Fibroblast of lung (primary cell): ENCODE data around the gene GRIN2A. TPM values are rescaled to one million over a fixed set of nuclear protein-coding genes. Genes with fewer than 3 reads are reported as not detected.

Source experiments
- DNase-seq, 2 donors: peaks; one replicate each; pipeline versions ENCODE4 v3.0.0 to v3.0.0-alpha.2; 2010; ENCODE audit warnings: low read depth in 2 of 2
- H2AFZ ChIP-seq: 2 replicates; pipeline ENCODE4 v1.5.1; 2012; ENCODE audit warnings: low read length, control low read depth, inconsistent platforms
- H3K27ac ChIP-seq: 2 replicates; pipeline ENCODE4 v1.5.1; 2011; ENCODE audit warnings: low read length, control low read depth; ENCODE audit not compliant: insufficient read depth
- H3K27me3 ChIP-seq: 2 replicates; pipeline ENCODE4 v1.5.1; 2011; ENCODE audit warnings: mild to moderate bottlenecking, low read length; ENCODE audit not compliant: control insufficient read depth, insufficient read depth
- H3K36me3 ChIP-seq: 2 replicates; pipeline ENCODE4 v1.5.1; 2011; ENCODE audit warnings: low read length; ENCODE audit not compliant: control insufficient read depth, insufficient read depth
- H3K4me1 ChIP-seq: 2 replicates; pipeline ENCODE4 v1.5.1; 2011; ENCODE audit warnings: low read length; ENCODE audit not compliant: control insufficient read depth, insufficient read depth; ENCODE audit errors: extremely low read depth
- H3K4me2 ChIP-seq: 2 replicates; pipeline ENCODE4 v1.5.1; 2011; ENCODE audit warnings: low read length, control low read depth; ENCODE audit not compliant: insufficient read depth; ENCODE audit errors: extremely low read depth
- H3K4me3 ChIP-seq, 4 experiments: fragments of 200-600 bp in 1 of 4; sonication (generic) in 1 of 4; replicated peaks in 1 of 4; 2 replicates each; pipeline ENCODE4 v1.5.1; 2011 to 2016; ENCODE audit warnings: low read length in 4 of 4, low read depth in 3 of 4, mild to moderate bottlenecking in 3 of 4, control low read depth in 2 of 4, inconsistent platforms in 1 of 4, mixed read lengths in 1 of 4; ENCODE audit not compliant: insufficient read depth in 1 of 4; ENCODE audit errors: control extremely low read depth in 1 of 4
- H3K79me2 ChIP-seq: 2 replicates; pipeline ENCODE4 v1.5.1; 2012; ENCODE audit warnings: mild to moderate bottlenecking, low read length, inconsistent platforms; ENCODE audit not compliant: control insufficient read depth, insufficient read depth
- H3K9ac ChIP-seq: 2 replicates; pipeline ENCODE4 v1.5.1; 2011; ENCODE audit warnings: mild to moderate bottlenecking, low read length, control low read depth; ENCODE audit not compliant: insufficient read depth
- H3K9me3 ChIP-seq: 2 replicates; pipeline ENCODE4 v1.5.1; 2012; ENCODE audit warnings: low read depth, low read length; ENCODE audit not compliant: control insufficient read depth, insufficient read depth
- H4K20me1 ChIP-seq: 2 replicates; pipeline ENCODE4 v1.5.1; 2011; ENCODE audit warnings: low read length; ENCODE audit not compliant: control insufficient read depth, insufficient read depth; ENCODE audit errors: extremely low read depth
- CTCF ChIP-seq, 2 donors: IDR thresholded peaks in 1 of 2; conservative IDR thresholded peaks in 1 of 2; 1 replicate in 1 of 2; 2 replicates in 1 of 2; pipeline ENCODE4 v1.5.1; 2011 to 2012; ENCODE audit warnings: low read length in 2 of 2, control low read depth in 1 of 2, inconsistent platforms in 1 of 2, low read depth in 1 of 2, mild to moderate bottlenecking in 1 of 2
- EZH2 ChIP-seq: IDR thresholded peaks from 2 replicates; pipeline ENCODE4 v1.5.1; 2012; ENCODE audit warnings: low read length, control low read depth, mild to moderate bottlenecking; ENCODE audit errors: missing control alignments
- polyA plus RNA-seq, 2 donors: library from polyadenylated mRNA; depleted of rRNA in 1 of 2; stranded (reverse) in 1 of 2; unstranded in 1 of 2; fragments of >200 nt; gene quantifications; 2 replicates each; pipeline ENCODE4 v1.2.1, GENCODE V29; 2011 to 2012; ENCODE audit warnings: missing spikeins in 1 of 2
- total RNA-seq: library from RNA; depleted of rRNA; stranded (reverse); fragments of >200 nt; gene quantifications from 2 replicates; pipeline ENCODE4 v1.2.1, GENCODE V29; 2014

GRIN2A gene
- total and polyA plus RNA-seq, 2 donors (not counting 1 experiment from before 2014, with no cell fraction given), result 0.15 to 0.33 TPM

GRCh38 chr16:9900576-9900975 is 281.7 kb downstream of the GRIN2A start:
- Histone ChIP-seq H3K27ac (no peak overlapping the region), H2AFZ (no peak overlapping the region), H3K4me2 (no peak overlapping the region), H3K9ac (no peak overlapping the region), H4K20me1 (no peaks in the 10 kb centered on the region), H3K4me1 (no peaks in the 10 kb centered on the region), H3K79me2 (no peaks in the 10 kb centered on the region), H3K9me3 (no peaks in the 10 kb centered on the region), H3K36me3 (no peaks in the 10 kb centered on the region), H3K27me3 (no peaks in the 10 kb centered on the region), H3K4me3 (no peak overlapping the region)
- DNase-seq, result no peak
- TF ChIP-seq EZH2 (no peak), CTCF (conservative IDR thresholded peaks at IDR 0.05 in 1 of 2, IDR thresholded peaks at IDR 0.05 in 1 of 2; ENCODE audit: low read depth in 1 of 2, low read length in 2 of 2) (no peak)

- H3K27ac ChIP-seq, result no peak overlapping the region
- no peak for DNase-seq
- TF ChIP-seq CTCF (conservative IDR thresholded peaks at IDR 0.05 in 1 of 2, IDR thresholded peaks at IDR 0.05 in 1 of 2; ENCODE audit: low read depth in 1 of 2, low read length in 2 of 2), result no peak
Measured at GRCh38 chr16:9898555-9898954, 283.7 kb downstream of the GRIN2A start.

GRCh38 chr16:9898124-9898523 is 284.1 kb downstream of the GRIN2A start:
- Histone ChIP-seq H3K4me3 (no peak overlapping the region), H3K27me3 (no peaks in the 10 kb centered on the region), H2AFZ (no peak overlapping the region), H3K79me2 (no peaks in the 10 kb centered on the region), H3K4me2 (no peak overlapping the region), H3K4me1 (no peaks in the 10 kb centered on the region), H3K36me3 (no peaks in the 10 kb centered on the region), H3K9ac (no peak overlapping the region), H3K27ac (no peak overlapping the region), H4K20me1 (no peaks in the 10 kb centered on the region), H3K9me3 (no peaks in the 10 kb centered on the region)
- TF ChIP-seq CTCF (conservative IDR thresholded peaks at IDR 0.05 in 1 of 2, IDR thresholded peaks at IDR 0.05 in 1 of 2; ENCODE audit: low read depth in 1 of 2, low read length in 2 of 2), result no peak
- no peak for TF ChIP-seq EZH2
- no peak for DNase-seq

More at GRCh38 chr16:9898555-9898954, 283.7 kb downstream of the GRIN2A start:
- H3K9ac ChIP-seq, result no peak overlapping the region
- no peak overlapping the region for H3K4me2 ChIP-seq
- no peaks in the 10 kb centered on the region for H3K36me3 ChIP-seq
- H4K20me1 ChIP-seq, result no peaks in the 10 kb centered on the region
- no peak overlapping the region for H3K4me3 ChIP-seq
- H3K4me1 ChIP-seq, result no peaks in the 10 kb centered on the region
- no peaks in the 10 kb centered on the region for H3K9me3 ChIP-seq
- H3K79me2 ChIP-seq, result no peaks in the 10 kb centered on the region
- no peaks in the 10 kb centered on the region for H3K27me3 ChIP-seq
- no peak overlapping the region for H2AFZ ChIP-seq
